Vagina (tissue), 2 donors: ENCODE measurements around the gene CLEC2A. TPM values are rescaled to one million over a fixed set of nuclear protein-coding genes. Genes with fewer than 3 reads are reported as not detected.

Experiments
- DNase-seq, 2 donors: peaks; one replicate each; pipeline ENCODE4 v3.0.0-alpha.2; 2017; ENCODE audit errors: extremely low spot score in 2 of 2
- H3K27ac ChIP-seq: fragments of 200-600 bp; sonication (generic); one replicate; pipeline ENCODE4 v1.5.1; 2019
- H3K27me3 ChIP-seq: fragments of 200-600 bp; sonication (generic); one replicate; pipeline ENCODE4 v1.5.1; 2019
- H3K36me3 ChIP-seq, 2 donors: fragments of 200-600 bp; sonication (generic); one replicate each; pipeline ENCODE4 v1.5.1; 2017 to 2019
- H3K4me1 ChIP-seq: fragments of 200-600 bp; sonication (generic); one replicate; pipeline ENCODE4 v1.5.1; 2019
- H3K4me3 ChIP-seq, 2 donors: fragments of 200-600 bp; sonication (generic); 1 replicate in 1 of 2; 2 replicates in 1 of 2; pipeline ENCODE4 v1.5.1; 2016 to 2019
- H3K9me3 ChIP-seq: fragments of 200-600 bp; sonication (generic); one replicate; pipeline ENCODE4 v1.5.1; 2019
- CTCF ChIP-seq, 3 experiments: fragments of 450-650 bp in 2 of 3; fragments of 200-600 bp in 1 of 3; sonication (generic) in 1 of 3; IDR thresholded peaks; one replicate each; pipeline ENCODE4 v1.5.1; 2017 to 2019; ENCODE audit warnings: antibody characterized with exemption in 3 of 3, mild to moderate bottlenecking in 2 of 3, moderate library complexity in 2 of 3
- POLR2A ChIP-seq, 2 donors: fragments of 450-650 bp; IDR thresholded peaks; one replicate each; pipeline ENCODE4 v1.6.1; 2017; ENCODE audit warnings: antibody characterized with exemption in 2 of 2, mild to moderate bottlenecking in 2 of 2, moderate library complexity in 2 of 2
- POLR2AphosphoS5 ChIP-seq, 2 donors: sonication (generic); formaldehyde crosslinking; IDR thresholded peaks; one replicate each; pipeline ENCODE4 v1.9.0; 2017; ENCODE audit warnings: antibody characterized with exemption in 2 of 2, mild to moderate bottlenecking in 2 of 2, low read depth in 1 of 2; ENCODE audit not compliant: insufficient read depth in 1 of 2
- intact Hi-C: fragments of 100-400 bp; cut with DNase I; formaldehyde crosslinking; loops from one replicate; pipeline ENCODE4 v1.15.1; 2023
- total RNA-seq: library from RNA; depleted of rRNA; stranded (reverse); fragments of >200 nt; gene quantifications from one replicate; pipeline ENCODE4 v1.2.3, GENCODE V29; 2016

The CLEC2A gene
- total RNA-seq, 1 donor from 2014 or later, result not detected

GRCh38 chr12:9911708-9912107, 20.5 kb downstream of the CLEC2A start:
- H3K9me3 ChIP-seq, result peaks cover 16% of the 10 kb centered on the region
- no peak overlapping the region for H3K27ac ChIP-seq
- no peaks in the 10 kb centered on the region for H3K36me3 ChIP-seq
- DNase-seq, result no peak
- no peaks in the 10 kb centered on the region for H3K4me1 ChIP-seq
- intact Hi-C loops, result no loop called here
- no peaks in the 10 kb centered on the region for H3K27me3 ChIP-seq
- no peak overlapping the region for H3K4me3 ChIP-seq
- TF ChIP-seq POLR2A (IDR thresholded peaks at IDR 0.05), result no peak
- no peak for TF ChIP-seq POLR2AphosphoS5 (IDR thresholded peaks at IDR 0.05; ENCODE audit: insufficient read depth in 1 of 2, low read depth in 1 of 2)
- TF ChIP-seq CTCF (IDR thresholded peaks at IDR 0.05), result no peak

- DNase-seq, result no peak
- H3K36me3 ChIP-seq, result no peaks in the 10 kb centered on the region
- intact Hi-C loops, result no loop called here
- no peak for TF ChIP-seq CTCF (IDR thresholded peaks at IDR 0.05)
- TF ChIP-seq POLR2A (IDR thresholded peaks at IDR 0.05), result no peak
- no peak for TF ChIP-seq POLR2AphosphoS5 (IDR thresholded peaks at IDR 0.05; ENCODE audit: insufficient read depth in 1 of 2, low read depth in 1 of 2)
- no peaks in the 10 kb centered on the region for H3K4me1 ChIP-seq
- H3K9me3 ChIP-seq, result peaks cover 16% of the 10 kb centered on the region
- H3K27ac ChIP-seq, result no peak overlapping the region
- no peak overlapping the region for H3K4me3 ChIP-seq
- no peaks in the 10 kb centered on the region for H3K27me3 ChIP-seq
Observed at GRCh38 chr12:9910716-9911421, 21.3 kb downstream of the CLEC2A start.

GRCh38 chr12:9909724-9910123, 22.4 kb downstream of the CLEC2A start:
- H3K4me3 ChIP-seq, result no peak overlapping the region
- H3K27ac ChIP-seq, result no peak overlapping the region
- no peak for TF ChIP-seq POLR2AphosphoS5 (IDR thresholded peaks at IDR 0.05; ENCODE audit: insufficient read depth in 1 of 2, low read depth in 1 of 2)
- no peak for TF ChIP-seq POLR2A (IDR thresholded peaks at IDR 0.05)
- TF ChIP-seq CTCF (IDR thresholded peaks at IDR 0.05), result no peak
- H3K36me3 ChIP-seq, result no peaks in the 10 kb centered on the region
- no peaks in the 10 kb centered on the region for H3K4me1 ChIP-seq
- H3K27me3 ChIP-seq, result no peaks in the 10 kb centered on the region
- DNase-seq, result no peak
- H3K9me3 ChIP-seq, result peaks cover 16% of the 10 kb centered on the region
- intact Hi-C loops, result no loop called here

- Histone ChIP-seq H3K27me3 (no peaks in the 10 kb centered on the region), H3K9me3 (peaks cover 16% of the 10 kb centered on the region), H3K36me3 (no peaks in the 10 kb centered on the region), H3K27ac (no peak overlapping the region), H3K4me3 (no peak overlapping the region), H3K4me1 (no peaks in the 10 kb centered on the region)
- intact Hi-C loops, result no loop called here
- no peak for DNase-seq
- TF ChIP-seq POLR2AphosphoS5 (IDR thresholded peaks at IDR 0.05; ENCODE audit: insufficient read depth in 1 of 2, low read depth in 1 of 2) (no peak), POLR2A (IDR thresholded peaks at IDR 0.05) (no peak), CTCF (IDR thresholded peaks at IDR 0.05) (no peak)
Observed at GRCh38 chr12:9908350-9908749, 23.8 kb downstream of the CLEC2A start.

- TF ChIP-seq POLR2AphosphoS5 (IDR thresholded peaks at IDR 0.05; ENCODE audit: insufficient read depth in 1 of 2, low read depth in 1 of 2) (no peak), CTCF (IDR thresholded peaks at IDR 0.05) (no peak), POLR2A (IDR thresholded peaks at IDR 0.05) (no peak)
- DNase-seq, result no peak
- Histone ChIP-seq H3K4me1 (no peaks in the 10 kb centered on the region), H3K27ac (no peak overlapping the region), H3K9me3 (peaks cover 16% of the 10 kb centered on the region), H3K27me3 (no peaks in the 10 kb centered on the region), H3K36me3 (no peaks in the 10 kb centered on the region), H3K4me3 (no peak overlapping the region)
- intact Hi-C loops, result no loop called here
Observed at GRCh38 chr12:9907769-9908168, 24.4 kb downstream of the CLEC2A start.
